NB4 (cell line): ENCODE results near the gene SFMBT2.

ENCODE experiments used
- CTCF ChIP-seq: IDR thresholded peaks from one replicate; pipeline ENCODE4 v1.5.1; 2012; ENCODE audit warnings: low read depth, low read length
- MAX ChIP-seq: IDR thresholded peaks from 2 replicates; pipeline ENCODE4 v1.6.1; 2011; ENCODE audit warnings: low read depth, low read length
- MYC ChIP-seq: IDR thresholded peaks from 2 replicates; pipeline ENCODE4 v1.6.1; 2011; ENCODE audit warnings: low read depth, low read length
- POLR2A ChIP-seq: IDR thresholded peaks from 2 replicates; pipeline ENCODE4 v1.6.1; 2011; ENCODE audit warnings: mild to moderate bottlenecking; ENCODE audit not compliant: insufficient read length; ENCODE audit errors: extremely low read depth

- TF ChIP-seq CTCF: no peak
- TF ChIP-seq MAX: no peak
- no peak for TF ChIP-seq POLR2A
- TF ChIP-seq MYC: no peak
Observed at GRCh38 chr10:7231509-7232414, 179.1 kb downstream of the SFMBT2 start.
